Stimulated activated CD4-positive, alpha-beta T cell treated with anti-CD3 and anti-CD28 coated beads, Interleukin-2, amount 100 ng/mL, for 48 hours (primary cell): ENCODE measurements around the gene ABCA9.
"Not testable (repeated sequence)": the region's sequence is repeated elsewhere in the genome, so short reads cannot be mapped to it uniquely, and the experiment has no call there.

Source experiments
- DNase-seq, 2 donors: peaks; one replicate each; pipeline ENCODE4 v3.0.0-alpha.2; 2020

Gene ABCA9

DNA sequence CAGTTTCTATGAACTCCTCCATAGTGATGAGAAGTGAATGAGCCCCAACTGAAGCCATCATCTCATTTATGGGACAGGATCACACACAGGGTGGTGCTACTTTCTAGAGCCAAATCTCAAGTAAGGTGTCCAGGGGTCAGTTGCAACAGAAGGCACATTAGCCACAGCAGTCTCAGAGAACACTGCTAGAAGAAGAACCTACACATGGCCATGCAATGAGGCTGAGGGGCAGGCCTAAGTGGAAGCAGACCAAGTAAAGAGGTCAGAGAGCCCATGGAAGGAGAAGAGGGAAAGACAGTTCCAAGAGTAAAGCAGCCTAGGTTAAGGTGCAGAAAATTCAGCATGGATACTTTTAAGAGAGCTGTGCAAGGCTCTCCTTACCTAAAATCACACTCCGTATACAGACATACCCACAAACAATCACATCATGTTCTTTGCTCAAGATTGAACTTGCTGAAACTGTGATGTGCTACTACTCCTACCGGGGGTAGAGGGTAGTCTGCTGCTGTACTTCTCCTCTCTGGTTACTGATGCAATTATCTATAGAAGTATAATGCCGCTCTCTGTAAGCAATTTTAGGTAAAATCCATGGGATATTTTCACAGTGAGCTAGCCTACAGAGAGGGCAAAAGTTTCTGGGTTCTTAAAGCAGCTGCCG is 107.3 kb downstream of the ABCA9 start:
- DNase-seq, result no peak

DNA sequence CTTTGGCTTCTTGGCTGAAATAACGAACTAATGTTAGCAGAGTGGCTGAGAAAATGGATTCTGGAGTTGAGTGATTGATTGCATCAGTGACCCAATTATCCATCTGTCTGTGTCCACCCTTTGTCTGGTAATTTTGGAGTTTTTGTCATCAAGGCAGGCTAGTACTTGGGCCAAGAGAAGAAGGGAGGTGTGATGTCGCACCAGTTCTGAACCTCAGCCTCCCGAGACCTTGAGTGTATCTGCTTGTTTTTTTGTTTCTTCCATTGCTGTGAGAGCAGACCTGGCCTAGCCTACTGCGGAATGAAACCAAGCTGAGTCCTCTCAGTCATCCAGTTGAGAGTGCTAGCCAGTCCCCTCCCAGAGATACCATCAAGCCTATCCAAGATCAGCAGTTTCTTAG is 110.0 kb downstream of the ABCA9 start:
- no peak for DNase-seq

DNA sequence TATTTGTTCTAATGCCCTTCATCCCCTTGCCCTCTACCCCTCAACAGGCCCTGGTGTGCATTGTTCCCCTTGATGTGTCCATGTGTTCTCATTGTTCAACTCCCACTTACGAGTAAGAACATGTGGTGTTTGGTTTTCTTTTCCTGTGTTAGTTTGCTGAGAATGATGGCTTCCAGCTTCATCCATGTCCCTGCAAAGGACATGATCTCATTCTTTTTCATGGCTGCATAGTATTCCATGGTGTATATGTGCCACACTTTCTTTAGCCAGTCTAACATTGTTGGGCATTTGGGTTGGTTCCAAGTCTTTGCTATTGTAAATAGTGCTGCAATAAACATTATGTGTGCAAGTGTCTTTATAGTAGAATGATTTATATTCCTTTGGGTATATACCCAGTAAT is 112.9 kb downstream of the ABCA9 start:
- DNase-seq, result not testable (repeated sequence)

DNA sequence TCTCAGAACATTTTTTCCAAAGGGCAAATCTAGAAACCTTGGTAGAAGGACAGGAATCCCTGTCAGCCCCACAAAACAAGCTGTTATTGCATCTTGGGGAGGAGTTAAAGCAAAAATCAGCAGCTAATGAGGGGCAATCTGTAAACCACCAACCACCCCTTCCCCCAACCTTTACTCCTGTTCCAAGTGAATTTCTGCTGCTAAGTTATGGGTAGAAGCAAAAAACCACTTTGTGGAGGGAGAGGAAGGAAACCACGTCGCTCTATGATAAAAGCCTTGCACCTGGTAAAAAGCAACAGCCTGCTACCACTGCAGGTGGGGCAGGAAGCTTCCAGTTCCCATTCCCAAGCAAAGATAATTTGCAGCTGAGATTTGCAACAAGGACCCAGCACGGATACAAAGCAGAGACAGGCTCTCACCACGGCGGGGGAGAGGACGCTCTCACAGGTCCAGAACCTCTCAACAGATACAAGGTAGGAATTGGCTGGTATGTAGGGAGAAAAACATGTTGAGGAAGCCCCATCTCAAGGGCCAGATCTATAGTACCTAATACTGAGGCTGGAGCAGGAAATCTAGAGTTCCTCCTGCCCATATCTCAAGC is 116.2 kb downstream of the ABCA9 start:
- DNase-seq, result no peak

DNA sequence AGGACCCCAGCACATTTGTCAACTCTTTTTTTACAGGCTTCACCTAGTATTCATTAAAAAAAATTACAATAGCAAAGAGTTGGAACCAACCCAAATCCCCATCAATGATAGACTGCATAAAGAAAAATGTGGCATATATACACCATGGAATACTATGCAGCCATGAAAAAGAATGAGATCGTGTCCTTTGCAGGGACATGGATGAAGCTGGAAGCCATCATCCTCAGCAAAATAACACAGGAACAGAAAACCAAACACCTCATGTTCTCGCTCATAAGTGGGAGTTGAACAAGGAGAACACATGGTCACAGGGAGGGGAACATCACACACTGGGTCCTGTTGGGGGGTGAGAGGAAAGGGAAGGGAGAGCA is 116.9 kb downstream of the ABCA9 start:
- DNase-seq, result not testable (repeated sequence)

DNA sequence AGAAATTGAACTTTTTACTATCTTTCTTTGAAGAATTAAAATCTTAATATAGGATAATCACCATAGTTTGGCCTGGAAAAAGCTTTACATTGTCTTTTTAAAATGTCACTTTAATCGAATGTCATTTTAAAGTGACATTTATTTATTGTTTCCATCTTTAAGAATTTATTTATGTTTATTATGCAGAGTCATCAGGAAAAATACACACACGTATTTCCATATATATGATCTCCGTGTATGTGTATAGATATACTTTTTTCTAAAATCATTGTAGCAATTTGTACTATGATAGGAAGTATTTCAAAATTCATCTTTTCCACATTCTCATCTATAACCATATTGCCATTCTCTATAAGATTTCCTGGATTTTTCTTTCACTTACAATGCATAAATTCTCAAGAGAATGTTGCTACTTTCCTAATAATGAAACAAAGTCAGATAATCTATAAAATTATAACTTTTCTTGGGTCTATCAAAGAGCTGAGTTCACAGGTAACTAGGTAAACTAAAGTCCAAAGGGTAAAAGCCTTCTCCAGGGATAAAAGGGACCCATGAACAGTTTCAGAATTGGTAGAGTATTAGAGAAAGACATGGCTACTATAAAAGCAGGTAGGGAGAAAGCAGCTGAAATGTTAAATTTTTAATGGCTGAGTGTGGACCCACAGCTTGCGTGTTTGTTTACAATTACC is 117.5 kb downstream of the ABCA9 start:
- DNase-seq, result no peak

DNA sequence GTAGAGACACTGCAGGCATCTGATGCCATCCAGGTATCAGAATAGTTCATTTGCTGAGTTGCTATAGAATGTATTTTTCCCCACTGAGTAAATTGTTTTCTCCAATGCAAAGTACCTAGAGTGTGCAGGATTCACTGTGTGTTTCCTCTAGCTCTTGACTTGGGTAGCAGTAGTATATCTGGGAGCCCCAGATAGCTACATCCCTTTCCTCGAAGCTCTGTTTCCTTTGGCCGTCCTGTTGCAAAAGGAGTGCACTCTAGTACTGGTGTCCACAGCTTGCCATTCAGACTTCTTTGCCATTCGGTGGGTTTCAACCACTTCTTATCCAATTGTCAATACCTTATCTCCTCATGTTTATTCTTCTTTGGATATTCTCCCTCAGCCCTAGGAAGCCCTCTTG is 118.3 kb downstream of the ABCA9 start:
- DNase-seq, result no peak

DNA sequence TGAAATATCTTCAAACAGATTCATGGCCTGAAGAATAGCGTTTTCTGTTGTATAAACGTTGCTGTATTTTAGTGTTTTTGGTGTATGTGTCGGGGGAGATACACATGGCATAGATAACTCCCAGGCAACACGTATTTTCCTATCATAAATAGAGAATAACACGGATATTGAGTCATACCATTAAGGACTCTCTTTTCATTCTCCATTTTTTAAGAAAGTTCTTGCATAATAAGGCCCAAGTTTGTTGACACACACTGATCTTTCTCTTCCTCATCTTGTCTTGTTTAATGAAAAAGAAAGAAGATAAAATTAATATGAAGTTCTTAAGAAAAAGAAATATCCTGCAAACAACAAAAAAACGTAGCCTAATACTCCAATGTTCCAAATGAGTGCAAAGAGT is 119.0 kb downstream of the ABCA9 start:
- no peak for DNase-seq

DNA sequence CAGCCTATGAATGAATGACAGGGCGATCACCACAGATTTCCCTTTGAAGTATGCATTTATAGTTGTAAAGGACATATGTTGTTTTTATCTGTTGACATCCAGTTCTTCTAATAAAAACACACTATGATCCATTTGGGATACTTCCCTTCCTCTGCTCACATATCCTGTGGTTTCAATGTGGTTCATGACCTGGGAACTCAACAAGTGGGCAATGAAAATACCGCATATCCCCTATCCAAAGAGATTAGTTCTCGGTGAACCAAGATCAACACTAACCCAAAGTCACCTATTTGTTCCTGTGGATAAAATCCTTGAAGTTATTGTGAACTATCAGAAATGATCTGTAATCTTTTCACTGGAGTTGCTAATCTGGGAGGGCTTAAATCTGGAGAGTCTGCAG is 121.5 kb downstream of the ABCA9 start:
- DNase-seq, result no peak

DNA sequence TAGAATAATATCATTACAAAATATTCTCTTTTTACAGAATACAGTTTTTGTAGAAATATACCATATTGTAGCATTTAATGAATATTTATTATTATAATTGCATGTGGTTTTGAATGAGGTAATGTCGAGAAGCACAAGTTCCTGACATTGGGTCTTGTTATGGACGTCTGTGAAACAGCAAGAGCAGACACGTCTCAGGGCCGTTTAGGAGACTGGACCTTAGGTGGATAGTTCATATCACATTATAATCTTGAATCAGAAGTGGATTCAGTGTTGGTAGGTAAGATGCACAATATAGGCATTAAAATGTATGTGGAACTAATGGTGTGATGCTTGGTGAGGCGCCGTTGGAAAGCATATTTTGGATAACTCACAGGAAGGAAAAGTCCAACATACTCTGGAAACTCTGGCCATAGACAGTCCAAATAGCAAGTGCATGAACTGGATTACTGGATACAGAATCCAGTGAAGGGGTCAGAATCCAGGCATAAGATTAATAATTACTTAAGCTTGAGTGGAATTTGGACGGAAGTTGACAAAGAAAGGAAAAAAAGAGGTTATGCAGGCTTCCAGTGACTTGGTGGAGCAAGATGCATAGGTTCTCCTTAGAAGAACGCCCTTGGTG is 122.7 kb downstream of the ABCA9 start:
- DNase-seq, result no peak

DNA sequence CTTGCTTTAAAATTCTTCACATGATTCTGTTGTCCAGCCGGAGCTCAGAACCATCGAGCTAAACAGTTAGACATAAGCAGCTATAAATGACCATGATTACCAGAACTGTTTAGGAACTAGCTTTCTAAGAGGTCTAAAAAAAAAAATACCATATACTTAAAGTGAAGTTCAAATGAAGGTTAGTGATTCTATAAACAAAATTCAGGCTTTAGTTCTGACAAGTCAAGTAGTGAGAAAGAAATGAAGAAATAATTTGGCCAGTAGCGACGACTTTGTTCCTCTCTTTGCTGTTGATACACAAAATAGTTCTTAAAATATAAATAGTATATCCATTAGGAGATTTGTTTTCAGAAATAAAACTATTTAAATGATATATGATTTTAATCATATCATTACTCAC is 133.2 kb downstream of the ABCA9 start:
- DNase-seq, result no peak

DNA sequence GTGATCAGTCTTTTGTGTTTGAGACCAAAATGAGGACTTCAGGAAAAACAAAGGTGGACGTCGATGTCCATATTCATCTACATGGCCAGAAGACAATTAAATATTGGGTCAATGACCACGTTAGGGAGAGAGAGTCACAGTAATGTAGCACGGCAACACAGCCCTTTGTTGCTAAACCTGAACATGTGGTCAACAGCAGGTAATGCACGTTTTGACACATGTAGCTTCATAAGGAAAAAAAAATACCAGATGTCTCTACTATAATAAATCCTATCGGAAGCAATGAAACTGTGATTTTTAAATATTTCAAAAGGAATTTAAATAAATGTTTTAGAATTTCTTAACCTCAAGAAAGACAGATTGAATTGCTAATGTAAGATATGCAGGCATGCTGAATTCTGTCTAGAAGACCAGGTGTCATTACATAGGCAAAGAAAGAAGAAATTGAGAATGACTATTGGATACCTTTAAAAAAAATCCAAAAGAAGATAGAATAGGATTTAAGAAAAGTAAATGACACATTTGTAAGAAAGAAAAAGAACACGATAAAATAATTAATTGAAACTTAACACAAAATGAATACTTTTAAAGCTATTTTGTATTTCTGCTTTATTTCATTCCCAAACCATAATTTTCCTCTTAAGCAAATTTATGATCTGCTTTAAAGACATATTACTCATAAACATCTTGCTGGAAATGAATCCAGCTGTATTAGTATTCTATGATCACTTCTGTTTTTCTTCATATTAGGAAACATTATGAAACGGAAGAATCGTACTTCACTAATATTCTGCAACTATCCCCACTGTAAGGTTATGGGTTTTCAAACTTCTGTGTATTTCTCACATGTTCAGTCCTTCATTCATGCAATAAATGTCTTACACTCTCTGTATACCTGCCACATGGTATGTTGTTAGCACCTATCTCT is 135.7 kb downstream of the ABCA9 start:
- no peak for DNase-seq
